Peyer's patch (tissue), 4 donors: ENCODE measurements around the gene AKAP13. TPM values are rescaled to one million over a fixed set of nuclear protein-coding genes. Genes with fewer than 3 reads are reported as not detected.

Experiments used
- DNase-seq, 3 donors: peaks; one replicate each; pipeline ENCODE4 v3.0.0-alpha.2; 2017 to 2019
- H3K27ac ChIP-seq, 4 donors: fragments of 200-600 bp; sonication (generic); one replicate each; pipeline ENCODE4 v1.5.1; 2016 to 2019
- H3K27me3 ChIP-seq, 2 donors: fragments of 200-600 bp; sonication (generic); one replicate each; pipeline ENCODE4 v1.5.1; 2019
- H3K36me3 ChIP-seq, 3 donors: fragments of 200-600 bp; sonication (generic); one replicate each; pipeline ENCODE4 v1.5.1; 2016 to 2019
- H3K4me1 ChIP-seq, 4 donors: fragments of 200-600 bp; sonication (generic); one replicate each; pipeline ENCODE4 v1.5.1; 2016 to 2019
- H3K4me3 ChIP-seq, 4 donors: fragments of 200-600 bp; sonication (generic); 1 replicate in 3 of 4; 2 replicates in 1 of 4; pipeline ENCODE4 v1.5.1; 2016 to 2019; ENCODE audit warnings: mild to moderate bottlenecking in 1 of 4
- H3K9me3 ChIP-seq, 4 donors: fragments of 200-600 bp; sonication (generic); one replicate each; pipeline ENCODE4 v1.5.1; 2016 to 2019; ENCODE audit warnings: mild to moderate bottlenecking in 1 of 4
- POLR2A ChIP-seq, 2 donors: fragments of 450-650 bp; IDR thresholded peaks; one replicate each; pipeline ENCODE4 v1.5.1; 2017; ENCODE audit warnings: antibody characterized with exemption in 2 of 2, mild to moderate bottlenecking in 2 of 2, moderate library complexity in 2 of 2
- total RNA-seq, 4 donors: library from RNA; depleted of rRNA; stranded (reverse); fragments of >200 nt; gene quantifications; one replicate each; pipeline ENCODE4 v1.1.0, GENCODE V29; 2016
- TF ChIP-seq, protein P1 (sequence below), 6 experiments: fragments of 450-650 bp in 4 of 6; fragments of 200-600 bp in 2 of 6; sonication (generic) in 1 of 6; IDR thresholded peaks; one replicate each; pipeline ENCODE4 v1.5.1; 2017 to 2019; ENCODE audit warnings: antibody characterized with exemption in 6 of 6, mild to moderate bottlenecking in 3 of 6, moderate library complexity in 1 of 6

AKAP13 gene
- total RNA-seq, 4 donors from 2014 or later = 166 to 742 (median 242) TPM

DNA sequence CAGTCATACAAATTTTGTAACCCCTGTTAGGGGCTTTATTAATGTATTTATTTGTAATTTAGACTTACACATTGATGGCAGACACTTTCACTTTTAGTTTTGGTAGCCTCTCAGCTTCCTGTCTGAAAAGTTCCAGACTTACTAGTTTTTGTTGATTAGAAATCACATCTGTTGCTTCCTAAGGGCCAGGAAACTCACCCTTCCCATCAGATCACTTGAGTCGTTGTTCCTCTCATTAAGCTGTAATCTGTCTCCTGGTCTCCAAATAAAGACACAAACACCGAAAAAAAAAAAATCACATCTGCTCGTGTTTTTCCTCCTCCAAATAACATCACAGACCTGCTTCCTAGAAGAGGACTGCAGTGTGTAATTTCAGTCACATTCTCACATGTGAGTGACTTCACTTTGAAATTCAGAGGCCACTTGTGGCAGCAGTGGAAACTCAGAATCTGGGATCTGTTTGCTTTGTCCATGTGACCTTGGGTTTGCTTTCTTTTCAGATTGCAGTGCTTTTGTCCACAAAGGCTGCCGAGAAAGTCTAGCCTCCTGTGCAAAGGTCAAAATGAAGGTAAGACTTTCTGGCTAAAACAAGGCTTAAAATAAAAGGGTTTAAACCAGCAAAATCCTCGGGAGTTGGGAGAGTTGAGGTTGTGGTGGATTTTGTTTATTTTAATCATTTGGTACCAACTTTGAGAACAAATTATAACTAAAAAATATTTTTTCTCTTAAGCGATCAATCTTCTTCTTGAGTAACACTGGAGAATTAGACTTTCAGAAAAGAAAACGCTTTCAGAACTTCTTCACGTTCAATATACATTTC lies 327.3 kb downstream of the AKAP13 start:
- H3K4me1 ChIP-seq = peaks cover 3 to 38% (median 26%) of the 10 kb centered on the region in 4 donors
- peak overlapping the region; percentile 2 to 21 (median 8) for H3K4me3 ChIP-seq
- no peaks in the 10 kb centered on the region for H3K27me3 ChIP-seq
- no peaks in the 10 kb centered on the region for H3K9me3 ChIP-seq
- peaks cover 0 to 56% (median 0%) of the 10 kb centered on the region in 3 donors for H3K36me3 ChIP-seq
- TF ChIP-seq, protein P1, sequence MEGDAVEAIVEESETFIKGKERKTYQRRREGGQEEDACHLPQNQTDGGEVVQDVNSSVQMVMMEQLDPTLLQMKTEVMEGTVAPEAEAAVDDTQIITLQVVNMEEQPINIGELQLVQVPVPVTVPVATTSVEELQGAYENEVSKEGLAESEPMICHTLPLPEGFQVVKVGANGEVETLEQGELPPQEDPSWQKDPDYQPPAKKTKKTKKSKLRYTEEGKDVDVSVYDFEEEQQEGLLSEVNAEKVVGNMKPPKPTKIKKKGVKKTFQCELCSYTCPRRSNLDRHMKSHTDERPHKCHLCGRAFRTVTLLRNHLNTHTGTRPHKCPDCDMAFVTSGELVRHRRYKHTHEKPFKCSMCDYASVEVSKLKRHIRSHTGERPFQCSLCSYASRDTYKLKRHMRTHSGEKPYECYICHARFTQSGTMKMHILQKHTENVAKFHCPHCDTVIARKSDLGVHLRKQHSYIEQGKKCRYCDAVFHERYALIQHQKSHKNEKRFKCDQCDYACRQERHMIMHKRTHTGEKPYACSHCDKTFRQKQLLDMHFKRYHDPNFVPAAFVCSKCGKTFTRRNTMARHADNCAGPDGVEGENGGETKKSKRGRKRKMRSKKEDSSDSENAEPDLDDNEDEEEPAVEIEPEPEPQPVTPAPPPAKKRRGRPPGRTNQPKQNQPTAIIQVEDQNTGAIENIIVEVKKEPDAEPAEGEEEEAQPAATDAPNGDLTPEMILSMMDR (IDR thresholded peaks at IDR 0.05) = no peak
- TF ChIP-seq POLR2A (IDR thresholded peaks at IDR 0.05) = no peak
- H3K27ac ChIP-seq = peak overlapping the region; percentile 76 to 83 (median 80)
- DNase-seq = no peak

DNA sequence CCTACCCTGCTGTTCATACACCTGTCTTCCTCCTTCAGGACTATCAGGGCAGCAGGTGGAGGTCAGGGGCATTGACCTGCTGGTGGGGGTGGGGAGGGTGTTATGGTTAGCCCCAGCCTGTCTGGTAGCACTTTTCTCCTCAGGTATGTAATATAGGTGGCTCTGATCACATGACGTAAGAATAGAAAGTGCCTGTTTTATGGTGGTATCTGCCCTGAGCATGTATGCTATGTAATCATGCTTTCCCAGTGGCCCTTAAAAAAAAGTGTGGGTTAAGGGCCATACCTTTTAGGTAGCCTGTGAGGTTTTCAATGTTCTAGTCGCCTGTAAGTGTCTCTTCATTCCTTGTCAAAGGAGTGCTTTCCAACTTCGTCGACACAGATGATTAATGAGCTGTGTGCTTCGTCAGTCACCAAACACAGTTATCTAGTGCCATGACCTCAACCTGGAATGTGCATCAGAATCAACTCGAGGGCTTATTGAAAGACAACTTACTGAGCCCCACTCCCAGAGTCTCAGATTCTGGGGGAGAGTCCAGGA lies 328.1 kb downstream of the AKAP13 start:
- H3K4me3 ChIP-seq = no peak overlapping the region

GRCh38 chr15:85709250-85709649 lies 328.8 kb downstream of the AKAP13 start:
- H3K36me3 ChIP-seq = peaks cover 0 to 67% (median 0%) of the 10 kb centered on the region in 3 donors
- H3K27ac ChIP-seq = no peak overlapping the region
- no peaks in the 10 kb centered on the region for H3K27me3 ChIP-seq
- no peak for DNase-seq
- H3K4me3 ChIP-seq = no peak overlapping the region
- no peaks in the 10 kb centered on the region for H3K9me3 ChIP-seq
- peaks cover 3 to 28% (median 23%) of the 10 kb centered on the region in 4 donors for H3K4me1 ChIP-seq
- TF ChIP-seq, protein P1 (IDR thresholded peaks at IDR 0.05) = no peak
- no peak for TF ChIP-seq POLR2A (IDR thresholded peaks at IDR 0.05)

More for the DNA sequence above, 328.1 kb downstream of the AKAP13 start:
- peak overlapping the region; percentile 11 to 83 (median 80) for H3K27ac ChIP-seq
- no peak for TF ChIP-seq POLR2A (IDR thresholded peaks at IDR 0.05)
- TF ChIP-seq, protein P1 (IDR thresholded peaks at IDR 0.05) = no peak
- no peak for DNase-seq
- peaks cover 3 to 31% (median 26%) of the 10 kb centered on the region in 4 donors for H3K4me1 ChIP-seq
- no peaks in the 10 kb centered on the region for H3K27me3 ChIP-seq
- H3K9me3 ChIP-seq = no peaks in the 10 kb centered on the region
- peaks cover 0 to 59% (median 0%) of the 10 kb centered on the region in 3 donors for H3K36me3 ChIP-seq

DNA sequence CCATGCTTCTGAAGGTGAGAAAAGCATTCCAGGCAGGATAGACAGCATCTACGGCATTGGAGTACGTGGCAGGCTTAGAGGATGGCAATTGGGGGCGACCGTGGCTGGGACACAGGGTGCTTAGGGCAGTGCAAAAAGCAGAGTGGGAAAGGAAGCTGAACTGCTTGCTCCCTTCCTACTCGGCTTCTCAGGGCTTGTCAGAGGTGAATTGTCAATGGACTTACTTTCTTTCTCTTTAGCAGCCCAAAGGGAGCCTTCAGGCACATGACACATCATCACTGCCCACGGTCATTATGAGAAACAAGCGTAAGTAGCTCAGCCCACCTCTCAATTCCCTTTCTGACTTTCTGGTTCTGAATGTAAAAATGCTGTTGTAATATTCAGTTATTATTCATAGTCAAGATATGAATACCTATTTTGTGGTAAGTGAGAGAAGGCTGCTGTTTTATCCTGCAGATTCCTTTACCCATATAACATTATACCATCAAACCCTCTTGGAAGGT lies 330.0 kb downstream of the AKAP13 start:
- Histone ChIP-seq H3K27me3 (no peaks in the 10 kb centered on the region), H3K27ac (peak overlapping the region in 1 of 4 donors; percentile 14), H3K36me3 (peaks cover 0 to 77% (median 0%) of the 10 kb centered on the region in 3 donors), H3K4me1 (peaks cover 3 to 23% (median 22%) of the 10 kb centered on the region in 4 donors), H3K4me3 (no peak overlapping the region), H3K9me3 (no peaks in the 10 kb centered on the region)
- no peak for TF ChIP-seq POLR2A (IDR thresholded peaks at IDR 0.05)
- TF ChIP-seq, protein P1 (IDR thresholded peaks at IDR 0.05) = no peak
- no peak for DNase-seq

GRCh38 chr15:85711580-85712192 lies 331.3 kb downstream of the AKAP13 start:
- H3K9me3 ChIP-seq = no peaks in the 10 kb centered on the region
- no peak for DNase-seq
- peaks cover 0 to 83% (median 0%) of the 10 kb centered on the region in 3 donors for H3K36me3 ChIP-seq
- no peak overlapping the region for H3K4me3 ChIP-seq
- no peak for TF ChIP-seq POLR2A (IDR thresholded peaks at IDR 0.05)
- TF ChIP-seq, protein P1 (IDR thresholded peaks at IDR 0.05) = no peak
- peaks cover 3 to 17% (median 12%) of the 10 kb centered on the region in 4 donors for H3K4me1 ChIP-seq
- H3K27me3 ChIP-seq = no peaks in the 10 kb centered on the region
- no peak overlapping the region for H3K27ac ChIP-seq
